K562 (cell line): Measurements from ENCODE around the gene RNASEH2A. TPM values are rescaled to one million over a fixed set of nuclear protein-coding genes. Genes with fewer than 3 reads are reported as not detected.

Source experiments
- ARID1B ChIP-seq: fragments of 450-650 bp; IDR thresholded peaks from 2 replicates; pipeline ENCODE4 v1.6.1; 2016; ENCODE audit warnings: antibody characterized with exemption, mild to moderate bottlenecking, inconsistent platforms
- CLOCK ChIP-seq: fragments of 250-450 bp; sonication (Bioruptor Pico); IDR thresholded peaks from 2 replicates; pipeline ENCODE4 v1.4.0; 2020; ENCODE audit warnings: mild to moderate bottlenecking, moderate library complexity, borderline replicate concordance
- DMBX1 ChIP-seq: fragments of 250-450 bp; sonication (Bioruptor Pico); IDR thresholded peaks from 2 replicates; pipeline ENCODE4 v1.8.0; 2022; ENCODE audit warnings: inconsistent platforms, mild to moderate bottlenecking, moderate library complexity, borderline replicate concordance
- GATA2 ChIP-seq: sonication (generic); formaldehyde crosslinking; IDR thresholded peaks from 2 replicates; pipeline ENCODE4 v1.4.0; 2020; ENCODE audit warnings: mild to moderate bottlenecking, missing genetic modification reagents
- HDAC1 ChIP-seq, 2 experiments: fragments of 450-650 bp; IDR thresholded peaks; 2 replicates each; pipeline ENCODE4 v1.6.1; 2016 to 2017; ENCODE audit warnings: inconsistent platforms in 1 of 2, mild to moderate bottlenecking in 1 of 2, moderate library complexity in 1 of 2
- HNRNPH1 ChIP-seq: fragments of 200-400 bp; formaldehyde crosslinking; optimal IDR thresholded peaks from 2 replicates; pipeline ENCODE3; 2017; ENCODE audit warnings: low read depth, mild to moderate bottlenecking, low read length, moderate library complexity
- MTA3 ChIP-seq: fragments of 450-650 bp; formaldehyde crosslinking; IDR thresholded peaks from 2 replicates; pipeline ENCODE4 v1.6.1; 2017; ENCODE audit warnings: mild to moderate bottlenecking, borderline replicate concordance
- NFIC ChIP-seq: fragments of 450-650 bp; IDR thresholded peaks from 2 replicates; pipeline ENCODE4 v1.6.1; 2017; ENCODE audit warnings: mild to moderate bottlenecking, inconsistent platforms
- PKNOX1 ChIP-seq: fragments of 450-650 bp; IDR thresholded peaks from 2 replicates; pipeline ENCODE4 v1.6.1; 2016
- RAD21 ChIP-seq, 2 experiments: fragments of 250-450 bp in 1 of 2; fragments of 450-650 bp in 1 of 2; sonication (Bioruptor Pico) in 1 of 2; formaldehyde crosslinking in 1 of 2; IDR thresholded peaks in 1 of 2; conservative IDR thresholded peaks in 1 of 2; 2 replicates each; pipeline versions ENCODE4 v1.4.0 to v1.8.0; 2020 to 2022; ENCODE audit warnings: mild to moderate bottlenecking in 2 of 2, moderate library complexity in 1 of 2
- RAD51 ChIP-seq: fragments of 450-650 bp; IDR thresholded peaks from 2 replicates; pipeline ENCODE4 v1.7.1; 2016; ENCODE audit warnings: low read depth, mild to moderate bottlenecking, borderline replicate concordance
- REST ChIP-seq, 2 experiments: fragments of 450-650 bp; formaldehyde crosslinking in 1 of 2; IDR thresholded peaks; 2 replicates each; pipeline versions ENCODE4 v1.4.0 to v1.6.1; 2014 to 2020; ENCODE audit warnings: mild to moderate bottlenecking in 2 of 2, borderline replicate concordance in 1 of 2, low read depth in 1 of 2
- SNIP1 ChIP-seq: fragments of 450-650 bp; IDR thresholded peaks from 2 replicates; pipeline ENCODE4 v1.7.1; 2017; ENCODE audit warnings: low read depth, mild to moderate bottlenecking
- TEAD1 ChIP-seq, 2 experiments: fragments of 450-650 bp in 1 of 2; sonication (generic) in 1 of 2; formaldehyde crosslinking; IDR thresholded peaks; 2 replicates each; pipeline versions ENCODE4 v1.4.0 to v1.8.0; 2020 to 2022; ENCODE audit warnings: mild to moderate bottlenecking in 2 of 2, missing genetic modification reagents in 1 of 2
- polyA plus RNA-seq, 8 experiments: library from polyadenylated mRNA; depleted of rRNA in 4 of 8; stranded (reverse) in 5 of 8; unstranded in 3 of 8; fragments of >200 nt; fragmentation: Nextera tagmentation in 2 of 8; fragmentation: Illumina TruSeq in 1 of 8; extraction: Ambion mirVana in 2 of 8; extraction: Trizol in 1 of 8; gene quantifications; 2 replicates each; pipeline versions ENCODE4 v1.2.1 to v1.2.3, GENCODE V29; 2011 to 2014; ENCODE audit warnings: inconsistent platforms in 1 of 8, missing spikeins in 1 of 8
- total RNA-seq, 7 experiments: library from RNA; depleted of rRNA in 6 of 7; stranded (reverse); fragments of >200 nt in 6 of 7; fragmentation: Illumina TruSeq in 2 of 7; extraction: Trizol in 2 of 7; gene quantifications; 2 replicates each; pipeline versions ENCODE4 v1.2.1 to v1.2.3, GENCODE V29; 2011 to 2021; ENCODE audit warnings: low replicate concordance in 1 of 7

Gene RNASEH2A
- total and polyA plus RNA-seq, 9 of the 15 experiments (the other 6 are each of a cell fraction or from before 2014, with no cell fraction given): 22.3 to 78.0 (median 61.7) TPM

- TF ChIP-seq PKNOX1 (peak; percentile 51), REST (IDR thresholded peaks at IDR 0.05; ENCODE audit: borderline replicate concordance) (no peak), REST (CRISPR knock-in tag; IDR thresholded peaks at IDR 0.05; ENCODE audit: low read depth) (peak; percentile 34; the same call in 1 of the 2 replicates), RAD51 (no peak), RAD21 (CRISPR knock-in tag; conservative IDR thresholded peaks at IDR 0.05 in 1 of 2, IDR thresholded peaks at IDR 0.05 in 1 of 2) (peak in 1 of 2 experiments; percentile 10; a peak in 1 of 4 replicates), HNRNPH1 (no peak), DMBX1 (CRISPR knock-in tag) (peak; percentile 25; the same call in 1 of the 2 replicates), TEAD1 (CRISPR knock-in tag; IDR thresholded peaks at IDR 0.05) (0 out of 4 replicates have a peak, but pooled peaks of 1 of the 2 experiments have one; percentile 30), ARID1B (peak; percentile 12; the same call in 1 of the 2 replicates), MTA3 (peak; percentile 58; the same call in 1 of the 2 replicates), CLOCK (CRISPR knock-in tag) (no peak), SNIP1 (no peak), HDAC1 (IDR thresholded peaks at IDR 0.05) (0 out of 4 replicates have a peak, but pooled peaks of 1 of the 2 experiments have one; percentile 14), GATA2 (CRISPR knock-in tag) (no peak), NFIC (peak; percentile 90)
These were observed 27.0 kb upstream of the RNASEH2A start (continued) for GRCh38 chr19:12779162-12779993.
